Right lobe of liver (tissue), 6 donors: ENCODE results near the gene PIK3IP1. TPM values are rescaled to one million over a fixed set of nuclear protein-coding genes. Genes with fewer than 3 reads are reported as not detected.
A peak's percentile ranks its signal among the peaks of the same experiment; 100 is the strongest.

Experiments
- ATAC-seq, 4 donors: fragments of 200-7000 bp; cut with Tn5 transposase; one replicate each; pipeline ENCODE4 v1.9.1; 2020; ENCODE audit warnings: mild to moderate bottlenecking in 4 of 4, moderate library complexity in 4 of 4
- DNase-seq, 3 donors: peaks; one replicate each; pipeline ENCODE4 v3.0.0-alpha.2; 2020
- H3K27ac ChIP-seq, 3 donors: fragments of 200-600 bp; one replicate each; pipeline ENCODE4 v1.8.0; 2022
- H3K27me3 ChIP-seq, 2 donors: fragments of 200-600 bp; one replicate each; pipeline ENCODE4 v1.8.0; 2022
- H3K36me3 ChIP-seq, 4 donors: fragments of 200-600 bp; sonication (generic) in 1 of 4; one replicate each; pipeline versions ENCODE4 v1.5.1 to v1.8.0; 2017 to 2022; ENCODE audit warnings: control low read depth in 1 of 4
- H3K4me1 ChIP-seq, 4 donors: fragments of 200-600 bp; sonication (generic) in 1 of 4; one replicate each; pipeline versions ENCODE4 v1.5.1 to v1.8.0; 2017 to 2022; ENCODE audit warnings: control low read depth in 1 of 4
- H3K4me3 ChIP-seq, 3 donors: fragments of 200-600 bp; one replicate each; pipeline ENCODE4 v1.8.0; 2022
- H3K9me3 ChIP-seq, 4 donors: fragments of 200-600 bp; sonication (generic) in 1 of 4; one replicate each; pipeline versions ENCODE4 v1.5.1 to v1.8.0; 2017 to 2022; ENCODE audit warnings: control low read depth in 1 of 4
- POLR2A ChIP-seq: fragments of 450-650 bp; IDR thresholded peaks from one replicate; pipeline ENCODE4 v1.6.1; 2017; ENCODE audit warnings: antibody characterized with exemption, mild to moderate bottlenecking
- WGBS: methylation state at CpG from one replicate; pipeline ENCODE4 v1.1.6; 2018; ENCODE audit warnings: low coverage, low lambda C conversion rate; ENCODE audit not compliant: insufficient coverage; ENCODE audit errors: missing lambda C conversion rate; 5-methylcytosine and 5-hydroxymethylcytosine counted together
- intact Hi-C, 2 donors: fragments of 100-400 bp; cut with DNase I; formaldehyde crosslinking; loops; one replicate each; pipeline versions ENCODE4 v1.11.2 to v1.14.1; 2022
- total RNA-seq, 6 experiments: library from RNA; depleted of rRNA in 2 of 6; stranded (reverse); fragments of >200 nt in 2 of 6; fragmentation: NEBNext Ultra II Directional in 3 of 6; extraction: Animal tissue kit (Norgen Biotek cat#: 25700) in 3 of 6; gene quantifications; one replicate each; pipeline versions ENCODE4 v1.1.0 to v1.2.4, GENCODE V29; 2016 to 2023
- TF ChIP-seq, protein P1 (sequence below), 4 donors: fragments of 200-600 bp in 3 of 4; fragments of 450-650 bp in 1 of 4; IDR thresholded peaks; one replicate each; pipeline versions ENCODE4 v1.5.1 to v1.8.0; 2016 to 2022; ENCODE audit warnings: antibody characterized with exemption in 4 of 4, mild to moderate bottlenecking in 2 of 4
- donor health status: DM: no; HTN: yes; CAD: no.
- donor health status: DM: no; HTN: no; CAD: no.
- donor health status: DM: no; HTN: no; CAD: no.
- donor health status: DM: no; HTN: yes; CAD: no.
- donor health status: DM: no; HTN: yes; CAD: no.

Gene PIK3IP1
- total RNA-seq, 6 experiments from 2014 or later, result 1.3 to 6.6 (median 5.6) TPM

DNA sequence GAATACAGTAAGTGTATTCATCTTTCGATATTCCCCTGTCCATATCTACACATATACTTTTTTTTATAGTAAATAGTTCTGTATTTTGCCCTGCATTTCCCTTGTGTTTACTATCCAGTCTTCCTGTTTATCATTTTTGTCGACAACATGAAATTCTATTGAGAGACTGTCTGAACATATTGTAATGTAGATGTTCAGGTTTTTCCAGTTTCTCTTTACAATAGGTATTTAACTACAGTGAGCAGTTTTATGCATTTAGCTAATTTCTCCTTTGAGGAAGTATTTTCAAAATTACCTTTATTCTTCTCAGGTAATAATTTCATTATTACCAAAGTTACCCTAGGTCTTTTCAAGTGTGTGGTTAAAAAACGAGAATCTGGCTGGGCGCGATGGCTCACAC lies 16.7 kb downstream of the PIK3IP1 start:
- peaks cover 7 to 31% (median 17%) of the 10 kb centered on the region in 4 donors for H3K36me3 ChIP-seq
- no peaks in the 10 kb centered on the region for H3K9me3 ChIP-seq
- no peaks in the 10 kb centered on the region for H3K27me3 ChIP-seq
- TF ChIP-seq, protein P1, sequence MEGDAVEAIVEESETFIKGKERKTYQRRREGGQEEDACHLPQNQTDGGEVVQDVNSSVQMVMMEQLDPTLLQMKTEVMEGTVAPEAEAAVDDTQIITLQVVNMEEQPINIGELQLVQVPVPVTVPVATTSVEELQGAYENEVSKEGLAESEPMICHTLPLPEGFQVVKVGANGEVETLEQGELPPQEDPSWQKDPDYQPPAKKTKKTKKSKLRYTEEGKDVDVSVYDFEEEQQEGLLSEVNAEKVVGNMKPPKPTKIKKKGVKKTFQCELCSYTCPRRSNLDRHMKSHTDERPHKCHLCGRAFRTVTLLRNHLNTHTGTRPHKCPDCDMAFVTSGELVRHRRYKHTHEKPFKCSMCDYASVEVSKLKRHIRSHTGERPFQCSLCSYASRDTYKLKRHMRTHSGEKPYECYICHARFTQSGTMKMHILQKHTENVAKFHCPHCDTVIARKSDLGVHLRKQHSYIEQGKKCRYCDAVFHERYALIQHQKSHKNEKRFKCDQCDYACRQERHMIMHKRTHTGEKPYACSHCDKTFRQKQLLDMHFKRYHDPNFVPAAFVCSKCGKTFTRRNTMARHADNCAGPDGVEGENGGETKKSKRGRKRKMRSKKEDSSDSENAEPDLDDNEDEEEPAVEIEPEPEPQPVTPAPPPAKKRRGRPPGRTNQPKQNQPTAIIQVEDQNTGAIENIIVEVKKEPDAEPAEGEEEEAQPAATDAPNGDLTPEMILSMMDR (IDR thresholded peaks at IDR 0.05), result no peak
- no peak for TF ChIP-seq POLR2A
- H3K4me1 ChIP-seq, result peaks cover 0 to 15% (median 5%) of the 10 kb centered on the region in 4 donors
- no peak overlapping the region for H3K4me3 ChIP-seq
- DNase-seq, result no peak
- intact Hi-C loops, result no loop called here
- WGBS, result 68% methylated on average over 5 of the region's 5 CpGs
- no peak for ATAC-seq
- no peak overlapping the region for H3K27ac ChIP-seq

DNA sequence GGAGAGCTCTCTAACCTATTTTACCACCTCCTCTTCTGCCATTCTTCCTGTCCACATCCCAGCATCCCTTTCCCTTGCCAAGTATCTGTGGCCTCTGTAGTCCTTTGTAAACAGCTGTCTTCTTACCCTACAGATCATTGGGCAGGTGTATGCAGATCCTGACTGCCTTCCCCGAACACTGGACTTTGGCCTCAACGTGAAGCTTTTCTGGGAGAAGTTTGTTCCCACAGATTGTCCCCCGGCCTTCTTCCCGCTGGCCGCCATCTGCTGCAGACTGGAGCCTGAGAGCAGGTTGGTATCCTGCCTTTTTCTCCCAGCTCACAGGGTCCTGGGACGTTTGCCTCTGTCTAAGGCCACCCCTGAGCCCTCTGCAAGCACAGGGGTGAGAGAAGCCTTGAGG lies 17.3 kb downstream of the PIK3IP1 start:
- intact Hi-C loops, result no loop called here
- H3K4me3 ChIP-seq, result no peak overlapping the region
- 54% methylated on average over 6 of the region's 6 CpGs for WGBS
- ATAC-seq, result no peak
- TF ChIP-seq POLR2A, result no peak
- TF ChIP-seq, protein P1 (IDR thresholded peaks at IDR 0.05), result no peak
- no peak overlapping the region for H3K27ac ChIP-seq
- peaks cover 7 to 31% (median 17%) of the 10 kb centered on the region in 4 donors for H3K36me3 ChIP-seq
- peaks cover 0 to 15% (median 5%) of the 10 kb centered on the region in 4 donors for H3K4me1 ChIP-seq
- H3K27me3 ChIP-seq, result no peaks in the 10 kb centered on the region
- DNase-seq, result no peak
- no peaks in the 10 kb centered on the region for H3K9me3 ChIP-seq

DNA sequence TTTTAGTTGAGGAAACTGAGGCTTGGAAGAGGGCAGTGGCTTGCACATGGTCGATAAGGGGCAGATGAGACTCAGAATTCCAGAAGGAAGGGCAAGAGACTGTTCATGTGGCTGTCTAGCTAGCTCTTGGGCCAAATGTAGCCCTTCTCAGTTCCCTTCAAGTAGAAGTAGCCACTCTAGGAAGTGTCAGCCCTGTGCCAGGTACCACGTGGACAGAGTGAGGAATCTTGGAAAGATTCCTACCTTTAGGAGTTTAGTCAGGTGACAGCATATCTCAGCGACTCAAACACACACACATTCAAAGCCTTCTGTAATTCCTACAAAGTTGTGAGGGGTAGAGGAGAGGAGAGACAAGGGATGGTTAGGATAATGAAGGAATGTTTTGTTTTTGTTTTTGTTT lies 18.3 kb downstream of the PIK3IP1 start:
- TF ChIP-seq POLR2A, result no peak
- TF ChIP-seq, protein P1 (IDR thresholded peaks at IDR 0.05), result no peak
- Histone ChIP-seq H3K36me3 (peaks cover 7 to 31% (median 17%) of the 10 kb centered on the region in 4 donors), H3K9me3 (no peaks in the 10 kb centered on the region), H3K27me3 (no peaks in the 10 kb centered on the region), H3K4me1 (peaks cover 0 to 12% (median 5%) of the 10 kb centered on the region in 4 donors), H3K27ac (no peak overlapping the region), H3K4me3 (no peak overlapping the region)
- no peak for ATAC-seq
- intact Hi-C loops, result no loop called here
- no peak for DNase-seq
- WGBS, result 63% methylated on average over 3 of the region's 3 CpGs

DNA sequence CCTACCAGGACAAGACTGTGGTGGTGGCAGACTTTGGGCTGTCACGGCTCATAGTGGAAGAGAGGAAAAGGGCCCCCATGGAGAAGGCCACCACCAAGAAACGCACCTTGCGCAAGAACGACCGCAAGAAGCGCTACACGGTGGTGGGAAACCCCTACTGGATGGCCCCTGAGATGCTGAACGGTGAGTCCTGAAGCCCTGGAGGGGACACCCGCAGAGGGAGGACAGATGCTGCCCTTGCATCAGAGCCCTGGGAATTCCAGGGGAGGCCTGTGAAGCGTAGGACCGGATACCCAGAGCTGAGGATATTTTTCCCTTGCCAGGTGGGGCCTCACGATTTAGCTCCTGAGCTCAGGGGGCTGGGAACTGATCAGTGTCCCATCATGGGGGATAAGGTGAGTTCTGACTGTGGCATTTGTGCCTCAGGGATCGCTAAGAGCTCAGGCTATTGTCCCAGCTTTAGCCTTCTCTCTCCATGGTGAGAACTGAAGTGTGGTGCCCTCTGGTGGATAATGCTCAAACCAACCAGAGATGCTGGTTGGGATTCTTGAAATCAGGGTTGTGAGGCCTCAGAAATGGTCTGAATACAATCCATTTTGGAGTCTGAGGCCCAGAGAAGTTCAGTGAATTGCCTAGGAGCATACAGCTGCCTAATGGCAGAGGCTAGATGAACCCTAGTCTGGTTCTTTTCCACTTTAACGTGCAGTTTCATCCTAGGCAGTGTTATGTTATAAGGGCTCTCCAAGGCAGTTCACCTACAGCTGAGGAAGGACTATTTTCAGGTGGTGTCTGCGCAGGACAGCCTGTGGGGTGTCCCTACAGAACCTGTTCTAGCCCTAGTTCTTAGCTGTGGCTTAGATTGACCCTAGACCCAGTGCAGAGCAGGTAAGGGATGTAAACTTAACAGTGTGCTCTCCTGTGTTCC lies 19.5 kb downstream of the PIK3IP1 start:
- no peak for DNase-seq
- H3K27me3 ChIP-seq, result no peaks in the 10 kb centered on the region
- ATAC-seq, result peak; percentile 52 to 86 (median 70)
- H3K4me1 ChIP-seq, result peaks cover 0 to under 1% (median 0%) of the 10 kb centered on the region in 4 donors
- no peak overlapping the region for H3K4me3 ChIP-seq
- no peak overlapping the region for H3K27ac ChIP-seq
- intact Hi-C loops, result no loop called here
- H3K36me3 ChIP-seq, result peaks cover 7 to 38% (median 19%) of the 10 kb centered on the region in 4 donors
- no peaks in the 10 kb centered on the region for H3K9me3 ChIP-seq
- 69% methylated on average over 11 of the region's 15 CpGs for whole genome bisulfite sequencing
- TF ChIP-seq, protein P1 (IDR thresholded peaks at IDR 0.05), result peak; percentile 52 to 77 (median 62)
- no peak for TF ChIP-seq POLR2A
